OCI-LY1 (cell line): Measurements from ENCODE around the gene BLMH.

ENCODE experiments used
- EZH2 ChIP-seq: fragments of 200-600 bp; sonication (generic), shearing (Covaris generic); IDR thresholded peaks from 2 replicates; pipeline ENCODE4 v1.8.0; 2017; ENCODE audit warnings: borderline replicate concordance, mixed run types, mild to moderate bottlenecking, antibody characterized with exemption, low read length, moderate library complexity, mixed read lengths
- TF ChIP-seq, protein P1 (sequence below): fragments of 200-600 bp; sonication (generic), shearing (Covaris generic); IDR thresholded peaks from 2 replicates; pipeline ENCODE4 v1.5.1; 2017; ENCODE audit warnings: mild to moderate bottlenecking, antibody characterized with exemption, low read length, moderate library complexity, mixed read lengths

DNA sequence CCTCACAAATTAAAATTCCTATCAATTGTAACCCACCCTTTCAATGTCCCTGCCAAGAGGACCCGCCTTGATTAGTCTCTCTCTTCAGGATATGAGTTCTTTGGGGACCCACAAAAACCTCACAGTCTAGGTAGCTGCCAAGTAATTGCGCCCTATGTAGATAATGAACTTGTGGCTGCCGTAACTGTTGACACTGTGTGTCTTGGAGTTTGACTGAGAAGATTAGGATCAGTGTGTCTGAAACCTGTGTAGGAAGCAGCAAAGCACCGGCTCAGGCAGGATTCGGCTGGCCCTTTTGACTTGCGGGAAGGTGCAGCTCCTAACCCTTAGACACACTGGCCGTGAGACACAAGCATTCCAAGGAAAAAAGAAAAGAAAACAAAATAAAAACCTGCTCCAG, 38.4 kb downstream of the BLMH start:
- TF ChIP-seq, protein P1, sequence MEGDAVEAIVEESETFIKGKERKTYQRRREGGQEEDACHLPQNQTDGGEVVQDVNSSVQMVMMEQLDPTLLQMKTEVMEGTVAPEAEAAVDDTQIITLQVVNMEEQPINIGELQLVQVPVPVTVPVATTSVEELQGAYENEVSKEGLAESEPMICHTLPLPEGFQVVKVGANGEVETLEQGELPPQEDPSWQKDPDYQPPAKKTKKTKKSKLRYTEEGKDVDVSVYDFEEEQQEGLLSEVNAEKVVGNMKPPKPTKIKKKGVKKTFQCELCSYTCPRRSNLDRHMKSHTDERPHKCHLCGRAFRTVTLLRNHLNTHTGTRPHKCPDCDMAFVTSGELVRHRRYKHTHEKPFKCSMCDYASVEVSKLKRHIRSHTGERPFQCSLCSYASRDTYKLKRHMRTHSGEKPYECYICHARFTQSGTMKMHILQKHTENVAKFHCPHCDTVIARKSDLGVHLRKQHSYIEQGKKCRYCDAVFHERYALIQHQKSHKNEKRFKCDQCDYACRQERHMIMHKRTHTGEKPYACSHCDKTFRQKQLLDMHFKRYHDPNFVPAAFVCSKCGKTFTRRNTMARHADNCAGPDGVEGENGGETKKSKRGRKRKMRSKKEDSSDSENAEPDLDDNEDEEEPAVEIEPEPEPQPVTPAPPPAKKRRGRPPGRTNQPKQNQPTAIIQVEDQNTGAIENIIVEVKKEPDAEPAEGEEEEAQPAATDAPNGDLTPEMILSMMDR: no peak
- TF ChIP-seq EZH2: no peak
